ENCODE data around the gene GPR61.

The GPR61 gene

GRCh38 chr1:109567877-109568672, 28.4 kb downstream of the GPR61 start:
- DNase-seq (ENCODE audit: low read depth), result no peak
- no peak overlapping the region for H3K4me3 ChIP-seq (ENCODE audit: low read depth, low read length)
- no peak for TF ChIP-seq CTCF (conservative IDR thresholded peaks at IDR 0.05; ENCODE audit: low read depth, low read length)

- no peak for TF ChIP-seq CTCF (conservative IDR thresholded peaks at IDR 0.05; ENCODE audit: low read depth, low read length)
- no peak for DNase-seq (ENCODE audit: low read depth)
- H3K4me3 ChIP-seq (ENCODE audit: low read depth, low read length), result no peak overlapping the region
Observed at GRCh38 chr1:109569323-109569722, 29.7 kb downstream of the GPR61 start.

- TF ChIP-seq CTCF (conservative IDR thresholded peaks at IDR 0.05; ENCODE audit: low read depth, low read length), result no peak
- H3K4me3 ChIP-seq (ENCODE audit: low read depth, low read length), result no peak overlapping the region
- peak; percentile 82 for DNase-seq (ENCODE audit: low read depth)
Observed at GRCh38 chr1:109570414-109570813, 30.7 kb downstream of the GPR61 start.

- no peak overlapping the region for H3K4me3 ChIP-seq (ENCODE audit: low read depth, low read length)
- DNase-seq (ENCODE audit: low read depth), result no peak
- TF ChIP-seq CTCF (conservative IDR thresholded peaks at IDR 0.05; ENCODE audit: low read depth, low read length), result no peak
Observed at GRCh38 chr1:109573785-109574184, 34.1 kb downstream of the GPR61 start.

- H3K4me3 ChIP-seq (ENCODE audit: low read depth, low read length), result no peak overlapping the region
- TF ChIP-seq CTCF (conservative IDR thresholded peaks at IDR 0.05; ENCODE audit: low read depth, low read length), result no peak
- no peak for DNase-seq (ENCODE audit: low read depth)
Observed at GRCh38 chr1:109578947-109579443, 39.3 kb downstream of the GPR61 start.

- no peak for DNase-seq (ENCODE audit: low read depth)
Observed at GRCh38 chr1:109579491-109579890, 39.8 kb downstream of the GPR61 start.

More at GRCh38 chr1:109579491-109579890, 39.8 kb downstream of the GPR61 start:
- no peak overlapping the region for H3K4me3 ChIP-seq (ENCODE audit: low read depth, low read length)
- no peak for TF ChIP-seq CTCF (conservative IDR thresholded peaks at IDR 0.05; ENCODE audit: low read depth, low read length)
